HG03432 (cell line): Measurements from ENCODE around the gene COMTD1.
A peak's percentile ranks its signal among the peaks of the same experiment; 100 is the strongest.

Experiments
- ATAC-seq: cut with Tn5 transposase; IDR thresholded peaks from one replicate; pipeline ENCODE4 v1.9.1; 2021; ENCODE audit warnings: mild to moderate bottlenecking, moderate library complexity; ENCODE audit not compliant: unreplicated experiment

COMTD1 gene

DNA sequence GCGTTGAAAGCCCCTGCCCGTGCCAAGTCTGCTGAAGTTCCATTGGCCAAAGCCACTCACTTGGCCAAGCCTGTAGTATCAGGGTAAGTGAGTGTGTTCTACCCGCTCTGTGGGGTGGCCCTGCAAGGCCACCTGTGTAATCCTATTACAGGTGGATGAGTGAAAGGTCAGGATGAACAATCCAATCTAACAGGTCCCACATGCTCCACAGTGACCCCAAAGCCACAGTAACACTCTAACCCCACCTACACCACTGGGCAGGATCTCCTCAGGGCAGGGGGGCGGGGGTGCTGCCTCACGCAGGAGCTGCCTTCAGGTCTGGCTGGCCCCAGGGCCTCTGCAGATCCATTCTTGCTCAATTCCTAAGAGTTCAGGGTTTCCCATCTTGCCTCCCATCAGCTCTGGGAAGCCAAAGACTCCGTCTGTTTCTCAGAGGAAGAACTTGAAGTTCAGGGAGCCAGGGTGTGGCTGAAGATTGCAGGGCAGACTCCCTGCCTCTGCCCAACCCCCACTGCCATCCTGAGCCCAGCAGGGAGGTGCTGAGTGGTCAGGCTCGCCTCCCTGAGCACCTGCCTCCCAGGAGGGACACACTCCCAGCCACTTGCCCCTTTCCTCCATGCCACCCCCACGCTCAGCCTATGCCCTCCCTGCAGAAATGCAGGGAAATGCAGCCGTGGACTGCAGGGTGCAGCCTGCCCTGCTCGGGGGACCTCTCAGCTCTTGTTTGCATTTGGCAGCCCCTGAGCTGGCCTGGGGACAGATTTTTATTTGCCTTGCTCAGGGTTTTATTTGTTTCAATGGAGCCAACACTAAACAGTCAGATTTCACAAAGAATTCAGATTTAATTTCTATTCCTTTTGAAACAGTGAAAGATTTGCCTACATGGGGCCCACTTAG, 9.8 kb upstream of the COMTD1 start:
- no peak for ATAC-seq

GRCh38 chr10:75244487-75245353, 9.0 kb upstream of the COMTD1 start:
- ATAC-seq, result no peak

DNA sequence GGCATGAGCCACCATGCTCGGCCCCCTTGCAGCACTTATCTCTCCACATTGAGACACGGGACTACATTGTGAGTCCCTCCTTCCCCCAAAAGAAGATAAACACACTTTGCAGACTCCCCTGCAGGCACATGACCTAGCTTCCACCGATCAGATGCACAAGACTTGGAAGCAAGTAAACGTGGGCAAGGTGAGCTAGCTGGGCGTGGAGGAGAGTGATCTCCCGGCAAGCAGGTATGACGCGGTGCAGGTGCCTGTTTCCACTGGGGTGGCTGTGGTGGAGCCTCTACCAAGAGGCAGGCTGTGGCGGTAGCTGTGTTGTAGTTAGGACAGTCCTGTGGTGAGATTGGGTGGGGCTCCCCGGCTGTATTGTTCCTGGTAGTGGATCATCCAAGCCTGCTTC, 7.7 kb upstream of the COMTD1 start:
- no peak for ATAC-seq

DNA sequence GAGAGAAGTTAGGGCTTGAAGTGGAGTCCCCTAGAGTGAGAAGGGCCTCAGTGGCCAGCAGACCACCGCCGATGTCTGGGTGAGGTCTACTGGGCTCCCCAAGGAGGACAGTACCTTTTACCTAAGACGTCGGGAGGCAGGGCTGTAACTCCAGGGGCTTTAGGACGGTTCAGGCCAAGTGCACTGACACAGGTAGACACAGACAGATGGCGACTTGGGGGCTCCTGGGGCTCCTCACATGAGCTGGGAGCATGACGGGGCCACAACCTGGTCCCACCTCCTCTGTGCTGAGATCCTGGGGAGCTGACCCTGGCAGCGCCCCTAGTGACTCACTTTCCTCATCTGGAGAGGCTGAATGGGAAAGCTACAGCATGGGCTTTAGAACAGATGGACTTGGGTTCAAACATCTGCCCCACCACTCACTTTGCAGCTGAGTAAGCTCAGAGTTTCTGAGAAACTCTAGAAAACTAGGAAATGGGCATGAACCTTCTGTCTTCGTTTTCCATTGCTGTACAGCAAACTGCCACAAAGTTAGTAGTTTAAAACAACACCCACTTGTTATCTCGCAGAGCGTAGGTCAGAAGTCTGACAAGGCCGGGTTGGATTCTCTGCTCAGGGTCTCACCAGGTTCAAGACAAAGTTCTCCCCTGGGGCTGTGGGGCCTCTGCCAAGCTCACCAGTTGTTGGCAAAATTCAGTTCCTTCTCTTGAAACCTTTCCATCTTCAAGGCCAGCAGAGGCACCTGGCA, 4.7 kb upstream of the COMTD1 start:
- no peak for ATAC-seq

DNA sequence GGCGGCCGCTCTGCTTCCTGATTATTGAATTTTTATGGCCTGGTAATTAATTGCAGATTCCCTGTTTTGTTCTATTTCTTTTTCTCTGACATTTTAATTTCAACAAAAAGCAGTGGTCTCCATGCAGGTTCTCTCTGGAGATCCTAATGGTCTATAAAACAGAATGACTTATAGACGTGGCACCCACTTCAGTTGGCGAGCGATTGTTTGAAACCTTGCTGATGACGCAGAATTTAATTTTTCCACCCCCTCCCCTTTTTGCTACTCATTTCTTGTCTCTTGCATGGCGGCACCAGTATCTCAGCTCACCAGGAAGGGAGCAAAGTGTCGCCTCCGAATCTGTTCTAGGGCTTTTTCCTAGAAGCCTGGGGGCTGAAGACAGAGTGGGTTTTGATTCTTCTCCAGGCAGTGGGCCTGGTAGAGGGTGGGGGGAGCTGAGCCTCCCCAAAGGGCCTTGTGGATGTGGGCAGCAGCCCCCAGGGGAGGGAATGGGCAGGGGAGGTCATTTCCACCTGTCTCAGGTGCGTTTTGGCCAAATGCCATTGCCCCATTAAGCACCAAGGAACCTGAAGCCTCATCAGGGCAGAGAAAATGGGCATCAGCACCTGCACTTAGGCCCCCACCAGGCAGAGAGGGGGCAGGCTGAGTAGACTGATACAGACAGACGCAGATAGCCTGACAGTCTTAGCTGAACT, 3.5 kb upstream of the COMTD1 start:
- no peak for ATAC-seq

DNA sequence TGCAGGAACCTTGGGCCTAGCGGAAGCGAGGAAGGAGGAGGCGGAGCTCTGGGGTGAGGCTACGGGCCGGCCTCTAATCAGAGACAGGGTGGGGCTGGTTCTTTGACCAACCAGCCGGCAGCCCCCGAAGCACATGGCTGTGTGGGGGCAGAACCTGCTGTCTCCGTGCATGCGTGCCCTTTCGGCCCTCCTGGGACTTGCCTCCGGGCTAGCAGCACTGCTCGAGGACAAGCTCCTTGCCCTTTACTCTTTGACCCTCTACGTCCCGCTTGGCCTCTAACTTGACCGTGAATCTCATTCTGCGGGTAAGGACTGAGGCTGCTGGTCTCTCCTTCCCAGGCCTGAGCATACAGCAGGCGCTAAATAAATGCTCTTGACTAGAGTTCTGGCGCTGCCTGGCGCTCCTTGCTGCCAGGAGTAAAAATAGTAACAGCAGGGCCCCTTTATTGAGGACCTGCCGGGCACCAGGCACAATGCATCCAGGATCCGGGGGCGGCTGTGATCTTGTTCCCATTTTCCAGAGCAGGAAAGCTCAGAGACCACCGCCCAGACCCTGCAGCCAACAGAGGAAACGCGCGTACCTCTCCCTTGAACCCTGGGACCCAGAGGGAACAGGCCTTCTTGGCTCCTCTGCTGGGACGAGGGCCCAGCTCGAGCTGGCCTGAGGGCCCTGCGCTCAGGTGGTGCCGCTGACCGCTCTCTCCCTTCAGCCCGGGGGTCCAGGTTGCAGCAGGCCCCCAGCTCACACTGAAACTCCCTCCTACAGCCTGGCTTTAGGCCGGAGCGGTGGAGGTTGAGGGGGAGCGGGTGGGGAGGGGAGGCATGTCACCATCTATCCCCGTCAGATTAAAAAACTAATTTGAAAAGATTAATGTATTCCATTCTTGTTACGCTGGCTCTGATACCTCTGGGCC, 2.7 kb upstream of the COMTD1 start:
- no peak for ATAC-seq

DNA sequence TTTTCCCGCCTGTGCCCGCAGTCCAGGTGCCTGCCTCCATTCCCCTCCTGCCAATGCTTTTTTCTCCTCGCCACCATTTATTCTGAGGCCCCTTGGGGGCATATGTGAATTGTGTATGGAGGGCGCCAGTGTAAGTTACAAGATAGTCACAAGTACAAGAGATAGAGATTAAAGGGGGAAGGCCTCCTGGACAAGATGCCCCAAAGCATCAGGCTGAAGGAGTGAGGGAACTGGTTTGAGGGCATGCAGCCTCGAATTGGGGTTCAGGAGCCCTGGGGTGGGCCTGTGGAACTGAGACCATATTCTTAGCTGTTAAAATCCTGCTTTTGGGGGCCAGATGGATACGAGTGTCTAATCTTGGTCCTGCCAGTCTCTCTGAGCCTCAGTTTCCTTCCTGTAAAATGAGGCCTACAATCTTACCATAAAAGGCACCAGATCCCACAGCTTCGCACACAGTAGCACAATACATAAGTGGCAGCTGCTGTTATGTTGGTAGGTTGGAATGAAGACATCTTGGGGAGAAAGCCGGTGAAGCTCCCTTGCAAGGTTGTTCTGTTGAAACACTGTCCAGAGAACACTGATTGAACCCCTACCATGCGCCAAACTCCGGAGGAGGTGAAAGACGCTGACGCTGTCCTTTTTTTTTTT, 545 bp upstream of the COMTD1 start:
- ATAC-seq, result no peak

- peak; percentile 10 for ATAC-seq
Observed at GRCh38 chr10:75234683-75235374, 928 bp downstream of the COMTD1 start.

- ATAC-seq, result peak; percentile 54
Observed at GRCh38 chr10:75234017-75234682, 1.6 kb downstream of the COMTD1 start.

DNA sequence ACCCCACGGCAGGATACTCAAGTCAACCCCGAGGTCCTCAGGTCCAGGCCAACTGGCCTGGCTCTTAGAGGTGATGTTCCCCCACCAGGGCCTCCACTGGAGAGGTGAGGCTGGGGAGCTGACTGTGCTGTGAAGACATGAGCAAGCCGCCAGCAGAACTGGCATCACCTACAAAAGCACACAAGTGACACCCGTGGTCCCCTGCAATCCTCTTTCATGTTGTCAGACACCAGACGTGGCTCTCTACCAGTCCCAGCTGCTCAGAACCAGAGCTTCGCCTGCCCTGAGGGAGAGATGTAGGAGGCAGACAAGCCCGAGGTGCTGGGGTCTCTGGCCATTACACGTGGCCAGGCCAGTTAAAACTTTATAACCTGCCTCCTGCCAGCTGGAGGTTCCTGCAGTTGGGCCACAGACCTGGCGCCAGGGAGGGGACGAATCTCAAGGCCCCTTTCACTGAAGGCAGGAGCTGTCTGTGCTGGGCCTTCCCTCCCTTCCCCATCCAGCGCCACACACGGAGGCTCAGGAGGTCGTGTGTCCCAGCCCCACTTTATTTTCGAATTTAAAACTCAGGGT, 2.2 kb downstream of the COMTD1 start:
- no peak for ATAC-seq

DNA sequence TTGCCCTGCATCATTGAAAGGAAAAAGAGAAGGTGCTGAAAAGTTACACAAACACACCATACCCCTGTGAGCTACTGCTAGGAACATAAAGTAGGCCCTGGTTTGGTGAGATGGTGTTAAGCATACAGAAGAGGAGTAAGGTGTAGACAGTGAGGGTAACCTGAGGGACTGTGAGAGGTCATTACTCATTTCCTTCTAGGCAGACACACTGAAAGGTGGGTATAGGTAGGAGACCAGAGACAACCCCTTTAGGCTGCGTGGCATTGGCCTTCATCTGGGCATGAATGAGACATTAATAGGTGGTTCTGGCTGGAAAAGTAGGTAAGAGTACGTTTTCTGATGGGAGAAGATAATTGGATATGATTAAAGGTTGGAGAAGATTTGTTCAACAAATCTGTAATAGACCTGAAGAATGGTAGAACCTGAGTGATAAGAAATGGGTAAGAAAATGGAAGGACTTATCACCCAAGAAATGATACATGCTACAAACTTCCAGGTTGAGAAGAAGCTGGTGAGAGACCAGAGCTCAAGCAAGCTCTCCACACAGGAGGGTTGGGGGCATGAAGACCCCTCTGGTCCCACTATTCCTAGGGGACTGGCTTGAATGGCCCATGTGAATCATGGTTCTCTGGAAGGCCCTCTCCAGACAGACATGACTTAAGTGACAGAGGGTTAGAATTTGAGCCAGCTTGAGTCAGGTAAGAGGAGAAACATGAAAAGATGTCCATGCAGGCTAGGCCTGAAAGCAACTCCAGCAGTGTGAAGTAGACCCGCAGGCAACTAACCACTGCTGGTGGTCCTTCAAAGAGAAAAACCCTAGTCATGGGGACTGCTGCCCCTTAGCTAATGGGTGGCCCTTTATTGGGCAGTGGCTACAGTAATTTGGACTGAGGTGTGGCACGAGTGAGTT, 3.8 kb downstream of the COMTD1 start:
- no peak for ATAC-seq

DNA sequence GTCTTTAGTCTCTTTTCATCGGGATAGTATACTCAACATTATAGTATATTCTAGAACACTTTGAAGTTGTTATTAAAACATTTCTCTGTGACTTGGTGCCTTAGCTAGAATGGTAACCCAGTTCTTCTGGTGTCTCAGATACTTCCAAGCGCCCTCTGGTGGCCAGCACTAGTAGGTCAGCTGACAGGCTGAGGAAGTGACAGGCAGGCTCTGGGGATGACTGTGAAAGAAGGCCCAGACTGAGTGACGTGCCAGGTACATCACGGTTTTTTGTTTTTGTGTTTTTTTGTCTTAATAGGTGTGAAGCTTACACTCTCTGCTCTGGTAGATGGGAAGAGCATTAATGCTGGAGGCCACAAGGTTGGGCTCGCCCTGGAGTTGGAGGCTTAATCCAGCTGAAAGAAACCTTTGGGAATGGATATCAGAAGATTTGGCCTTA, 5.1 kb downstream of the COMTD1 start:
- ATAC-seq, result peak; percentile 30

- ATAC-seq, result no peak
Observed at GRCh38 chr10:75229971-75230370, 5.8 kb downstream of the COMTD1 start.

DNA sequence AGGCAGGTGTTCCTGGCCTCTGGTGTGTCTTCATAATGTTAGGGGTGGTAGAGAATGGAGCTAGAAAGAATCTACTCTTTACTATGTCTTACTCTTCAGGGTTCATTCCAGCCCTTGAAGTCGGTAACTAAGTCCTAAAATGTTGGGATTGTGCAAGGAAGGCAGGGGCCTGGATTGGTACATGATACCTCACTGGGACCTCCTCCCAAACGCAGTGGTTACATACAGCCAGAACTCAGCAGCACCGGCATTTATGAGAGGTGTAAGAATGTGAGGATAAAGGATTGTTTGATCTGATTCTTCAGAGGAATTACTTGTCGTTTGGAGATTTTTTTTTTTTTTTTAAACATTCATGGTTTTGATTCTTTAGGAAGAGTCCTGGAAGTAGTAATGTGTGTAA, 6.9 kb downstream of the COMTD1 start:
- ATAC-seq, result no peak

DNA sequence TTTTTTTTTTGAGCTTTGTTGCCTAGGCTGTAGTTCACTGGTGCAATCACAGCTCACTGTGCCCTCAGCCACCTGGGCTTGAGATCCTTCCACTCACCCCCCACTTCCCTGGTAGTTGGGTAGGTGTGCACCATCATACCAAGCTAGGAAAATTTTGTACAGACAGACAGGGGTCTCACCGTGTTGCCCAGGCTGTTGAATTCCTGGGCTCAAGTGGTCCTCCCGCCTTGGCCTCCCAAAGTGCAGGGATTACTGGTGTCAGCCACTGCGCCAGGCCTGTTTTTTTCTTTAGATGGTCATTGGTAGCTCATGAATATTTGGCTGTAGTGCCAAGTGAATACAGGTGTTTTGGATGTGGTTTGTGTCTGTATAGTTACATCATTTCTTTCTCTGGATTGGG, 7.5 kb downstream of the COMTD1 start:
- no peak for ATAC-seq

- ATAC-seq, result no peak
Observed at GRCh38 chr10:75226656-75227055, 9.1 kb downstream of the COMTD1 start.

DNA sequence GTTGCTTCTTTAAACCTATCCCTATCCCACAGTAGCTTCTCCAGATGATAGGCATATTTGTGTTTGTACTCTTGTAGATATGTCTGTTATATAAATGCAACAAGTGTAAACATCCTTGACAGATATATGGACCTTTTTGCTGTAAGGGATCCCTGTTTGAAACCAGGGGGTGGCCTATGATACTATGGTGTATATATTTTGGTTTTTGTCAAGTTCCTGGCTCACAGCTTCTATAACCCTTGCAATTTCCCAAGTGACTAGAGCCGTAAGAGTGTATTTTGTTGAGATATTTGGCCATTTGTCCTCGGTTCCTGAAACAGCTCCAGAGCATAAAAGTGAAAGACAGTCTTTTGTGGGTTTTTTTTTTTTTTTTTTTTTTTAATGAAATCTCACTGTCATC, 9.7 kb downstream of the COMTD1 start:
- no peak for ATAC-seq
